Measurements from ENCODE around the gene ERG.

DNA sequence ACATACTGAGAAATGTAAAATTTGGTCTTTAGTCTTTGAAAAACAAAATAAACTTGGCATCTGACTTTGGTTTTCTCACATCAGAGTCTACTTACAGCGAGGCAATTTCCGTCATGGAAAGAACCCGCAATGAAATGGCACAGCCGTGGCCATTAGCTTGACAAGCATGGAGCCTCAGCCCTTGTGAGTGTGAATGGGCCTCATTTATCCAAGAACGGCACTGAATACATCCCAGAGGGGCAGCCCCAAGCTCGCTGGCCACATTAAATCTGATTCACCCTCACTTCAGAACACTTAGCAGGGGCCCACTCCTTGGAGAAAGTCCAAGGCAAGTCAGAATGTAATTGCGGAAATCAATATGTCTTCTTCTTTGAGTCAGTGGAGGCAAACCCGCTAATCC is 64.8 kb downstream of the ERG start:
- TF ChIP-seq POLR2A (IDR thresholded peaks at IDR 0.05; ENCODE audit: low read length) (no peak), GATA1 (IDR thresholded peaks at IDR 0.05; ENCODE audit: low read depth, low read length) (no peak)
